HG03565 (cell line): Measurements from ENCODE around the gene LRRC55.
"Not testable (repeated sequence)": the region's sequence is repeated elsewhere in the genome, so short reads cannot be mapped to it uniquely, and the experiment has no call there.

Experiments
- ATAC-seq: cut with Tn5 transposase; IDR thresholded peaks from one replicate; pipeline ENCODE4 v1.9.1; 2021; ENCODE audit warnings: mild to moderate bottlenecking, moderate library complexity; ENCODE audit not compliant: unreplicated experiment

The LRRC55 gene

GRCh38 chr11:57160665-57161064, 21.1 kb upstream of the LRRC55 start:
- ATAC-seq, result no peak

GRCh38 chr11:57161351-57161750, 20.4 kb upstream of the LRRC55 start:
- no peak for ATAC-seq

- no peak for ATAC-seq
Measured at GRCh38 chr11:57162179-57162898, 19.4 kb upstream of the LRRC55 start.

GRCh38 chr11:57163160-57163868, 18.4 kb upstream of the LRRC55 start:
- no peak for ATAC-seq

- ATAC-seq, result no peak
Measured at GRCh38 chr11:57164317-57164716, 17.4 kb upstream of the LRRC55 start.

- no peak for ATAC-seq
Measured at GRCh38 chr11:57167125-57167846, 14.5 kb upstream of the LRRC55 start.

GRCh38 chr11:57169732-57170313, 11.9 kb upstream of the LRRC55 start:
- not testable (repeated sequence) for ATAC-seq

- ATAC-seq, result no peak
Measured at GRCh38 chr11:57172031-57172430, 9.7 kb upstream of the LRRC55 start.

- ATAC-seq, result no peak
Measured at GRCh38 chr11:57174656-57175055, 7.1 kb upstream of the LRRC55 start.

- no peak for ATAC-seq
Measured at GRCh38 chr11:57175478-57175877, 6.3 kb upstream of the LRRC55 start.

- ATAC-seq, result no peak
Measured at GRCh38 chr11:57178334-57178733, 3.4 kb upstream of the LRRC55 start.

GRCh38 chr11:57179681-57180080, 2.1 kb upstream of the LRRC55 start:
- ATAC-seq, result no peak

GRCh38 chr11:57180081-57180561, 1.6 kb upstream of the LRRC55 start:
- no peak for ATAC-seq

GRCh38 chr11:57180964-57181363, 789 bp upstream of the LRRC55 start:
- ATAC-seq, result no peak

GRCh38 chr11:57182896-57183295, 1.1 kb downstream of the LRRC55 start:
- ATAC-seq, result no peak

GRCh38 chr11:57190548-57190947, 8.8 kb downstream of the LRRC55 start:
- no peak for ATAC-seq

- no peak for ATAC-seq
Measured at GRCh38 chr11:57191311-57192219, 9.8 kb downstream of the LRRC55 start.

- ATAC-seq, result no peak
Measured at GRCh38 chr11:57192316-57192715, 10.6 kb downstream of the LRRC55 start.

GRCh38 chr11:57196596-57196995, 14.8 kb downstream of the LRRC55 start:
- ATAC-seq, result no peak

- ATAC-seq, result no peak
Measured at GRCh38 chr11:57197762-57198161, 16.0 kb downstream of the LRRC55 start.
